GM19099 (cell line): ENCODE results near the gene INPP5A.

Experiments used
- POLR2A ChIP-seq: IDR thresholded peaks from 3 replicates; pipeline ENCODE4 v1.6.1; 2011; ENCODE audit warnings: low read depth; ENCODE audit not compliant: insufficient read length; ENCODE audit errors: extremely low read depth

The INPP5A gene

GRCh38 chr10:132755166-132755711 lies 217.7 kb downstream of the INPP5A start:
- TF ChIP-seq POLR2A = no peak

GRCh38 chr10:132756591-132756990 lies 219.0 kb downstream of the INPP5A start:
- TF ChIP-seq POLR2A = no peak

GRCh38 chr10:132757171-132757570 lies 219.6 kb downstream of the INPP5A start:
- TF ChIP-seq POLR2A = no peak

GRCh38 chr10:132758865-132759264 lies 221.3 kb downstream of the INPP5A start:
- TF ChIP-seq POLR2A = no peak

- TF ChIP-seq POLR2A = no peak
These were observed 223.9 kb downstream of the INPP5A start for GRCh38 chr10:132761395-132762060.

GRCh38 chr10:132762267-132762666 lies 224.7 kb downstream of the INPP5A start:
- no peak for TF ChIP-seq POLR2A

- no peak for TF ChIP-seq POLR2A
These were observed 226.0 kb downstream of the INPP5A start for GRCh38 chr10:132763545-132763944.

GRCh38 chr10:132764108-132764507 lies 226.5 kb downstream of the INPP5A start:
- TF ChIP-seq POLR2A = no peak

- TF ChIP-seq POLR2A = no peak
These were observed 227.8 kb downstream of the INPP5A start for GRCh38 chr10:132765435-132765834.

- no peak for TF ChIP-seq POLR2A
These were observed 228.7 kb downstream of the INPP5A start for GRCh38 chr10:132766291-132766690.

- no peak for TF ChIP-seq POLR2A
These were observed 231.0 kb downstream of the INPP5A start for GRCh38 chr10:132768346-132769248.

GRCh38 chr10:132770061-132771021 lies 232.8 kb downstream of the INPP5A start:
- no peak for TF ChIP-seq POLR2A

- TF ChIP-seq POLR2A = no peak
These were observed 236.8 kb downstream of the INPP5A start for GRCh38 chr10:132774181-132774901.
